Measurements from ENCODE around the gene ZNF276.
A peak's percentile ranks its signal among the peaks of the same experiment; 100 is the strongest.
"Not testable (repeated sequence)": the region's sequence is repeated elsewhere in the genome, so short reads cannot be mapped to it uniquely, and the experiment has no call there.

The ZNF276 gene

GRCh38 chr16:89696670-89697128 lies 24.6 kb upstream of the ZNF276 start:
- H3K36me3 ChIP-seq (ENCODE audit: insufficient read depth, insufficient read length, low read length) = peaks cover 69% of the 10 kb centered on the region
- H3K9ac ChIP-seq (ENCODE audit: insufficient read length, low read depth) = peak overlapping the region; percentile 21
- no peak for TF ChIP-seq YY1 (IDR thresholded peaks at IDR 0.05; ENCODE audit: insufficient read depth, insufficient read length)
- no peak for TF ChIP-seq SUZ12 (IDR thresholded peaks at IDR 0.05; ENCODE audit: extremely low read depth, insufficient read depth, insufficient read length)
- TF ChIP-seq ZNF274 (IDR thresholded peaks at IDR 0.05; ENCODE audit: low read depth, low read length) = no peak
- H3K9me3 ChIP-seq (ENCODE audit: insufficient read depth, low read length) = no peaks in the 10 kb centered on the region
- H3K4me1 ChIP-seq (ENCODE audit: insufficient read depth, insufficient read length) = peaks cover 35% of the 10 kb centered on the region
- no peak for DNase-seq (ENCODE audit: low read depth, low spot score)
- no peak overlapping the region for H3K4me3 ChIP-seq (ENCODE audit: insufficient read length, low read depth)
- no peaks in the 10 kb centered on the region for H3K27me3 ChIP-seq (ENCODE audit: insufficient read depth, insufficient read length)

GRCh38 chr16:89697161-89697615 lies 24.1 kb upstream of the ZNF276 start:
- no peaks in the 10 kb centered on the region for H3K9me3 ChIP-seq (ENCODE audit: insufficient read depth, low read length)
- DNase-seq (ENCODE audit: low read depth, low spot score) = no peak
- H3K4me3 ChIP-seq (ENCODE audit: insufficient read length, low read depth) = no peak overlapping the region
- no peaks in the 10 kb centered on the region for H3K27me3 ChIP-seq (ENCODE audit: insufficient read depth, insufficient read length)
- peaks cover 64% of the 10 kb centered on the region for H3K36me3 ChIP-seq (ENCODE audit: insufficient read depth, insufficient read length, low read length)
- peaks cover 32% of the 10 kb centered on the region for H3K4me1 ChIP-seq (ENCODE audit: insufficient read depth, insufficient read length)
- TF ChIP-seq SUZ12 (IDR thresholded peaks at IDR 0.05; ENCODE audit: extremely low read depth, insufficient read depth, insufficient read length) (no peak), ZNF274 (IDR thresholded peaks at IDR 0.05; ENCODE audit: low read depth, low read length) (no peak), YY1 (IDR thresholded peaks at IDR 0.05; ENCODE audit: insufficient read depth, insufficient read length) (no peak)
- peak overlapping the region; percentile 42 for H3K9ac ChIP-seq (ENCODE audit: insufficient read length, low read depth)

GRCh38 chr16:89697616-89698331 lies 23.6 kb upstream of the ZNF276 start:
- Histone ChIP-seq H3K4me1 (ENCODE audit: insufficient read depth, insufficient read length) (peaks cover 31% of the 10 kb centered on the region), H3K36me3 (ENCODE audit: insufficient read depth, insufficient read length, low read length) (peaks cover 60% of the 10 kb centered on the region), H3K9ac (ENCODE audit: insufficient read length, low read depth) (peak overlapping the region; percentile 56), H3K4me3 (ENCODE audit: insufficient read length, low read depth) (no peak overlapping the region), H3K27me3 (ENCODE audit: insufficient read depth, insufficient read length) (peaks cover 3% of the 10 kb centered on the region), H3K9me3 (ENCODE audit: insufficient read depth, low read length) (no peaks in the 10 kb centered on the region)
- no peak for DNase-seq (ENCODE audit: low read depth, low spot score)
- no peak for TF ChIP-seq YY1 (IDR thresholded peaks at IDR 0.05; ENCODE audit: insufficient read depth, insufficient read length)
- no peak for TF ChIP-seq SUZ12 (IDR thresholded peaks at IDR 0.05; ENCODE audit: extremely low read depth, insufficient read depth, insufficient read length)
- TF ChIP-seq ZNF274 (IDR thresholded peaks at IDR 0.05; ENCODE audit: low read depth, low read length) = no peak

- H3K9ac ChIP-seq (ENCODE audit: insufficient read length, low read depth); H3K9me3 ChIP-seq (ENCODE audit: insufficient read depth, low read length); H3K4me3 ChIP-seq (ENCODE audit: insufficient read length, low read depth); DNase-seq (ENCODE audit: low read depth, low spot score): not testable (repeated sequence)
- Histone ChIP-seq H3K4me1 (ENCODE audit: insufficient read depth, insufficient read length) (peaks cover 31% of the 10 kb centered on the region), H3K36me3 (ENCODE audit: insufficient read depth, insufficient read length, low read length) (peaks cover 52% of the 10 kb centered on the region), H3K27me3 (ENCODE audit: insufficient read depth, insufficient read length) (peaks cover 11% of the 10 kb centered on the region)
These were observed 22.6 kb upstream of the ZNF276 start for GRCh38 chr16:89698717-89699116.

- peaks cover 31% of the 10 kb centered on the region for H3K4me1 ChIP-seq (ENCODE audit: insufficient read depth, insufficient read length)
- not testable (repeated sequence) for DNase-seq (ENCODE audit: low read depth, low spot score); H3K9me3 ChIP-seq (ENCODE audit: insufficient read depth, low read length)
- H3K9ac ChIP-seq (ENCODE audit: insufficient read length, low read depth) = peak overlapping the region; percentile 59
- peaks cover 11% of the 10 kb centered on the region for H3K27me3 ChIP-seq (ENCODE audit: insufficient read depth, insufficient read length)
- H3K4me3 ChIP-seq (ENCODE audit: insufficient read length, low read depth) = peak overlapping the region; percentile 25
- H3K36me3 ChIP-seq (ENCODE audit: insufficient read depth, insufficient read length, low read length) = peaks cover 42% of the 10 kb centered on the region
These were observed 21.7 kb upstream of the ZNF276 start for GRCh38 chr16:89699629-89700099.

GRCh38 chr16:89700100-89700648 lies 21.2 kb upstream of the ZNF276 start:
- peaks cover 27% of the 10 kb centered on the region for H3K4me1 ChIP-seq (ENCODE audit: insufficient read depth, insufficient read length)
- TF ChIP-seq YY1 (IDR thresholded peaks at IDR 0.05; ENCODE audit: insufficient read depth, insufficient read length) (no peak), ZNF274 (IDR thresholded peaks at IDR 0.05; ENCODE audit: low read depth, low read length) (no peak), SUZ12 (IDR thresholded peaks at IDR 0.05; ENCODE audit: extremely low read depth, insufficient read depth, insufficient read length) (no peak)
- no peaks in the 10 kb centered on the region for H3K9me3 ChIP-seq (ENCODE audit: insufficient read depth, low read length)
- peak; percentile 99 for DNase-seq (ENCODE audit: low read depth, low spot score)
- peak overlapping the region; percentile 90 for H3K9ac ChIP-seq (ENCODE audit: insufficient read length, low read depth)
- H3K27me3 ChIP-seq (ENCODE audit: insufficient read depth, insufficient read length) = peaks cover 14% of the 10 kb centered on the region
- H3K4me3 ChIP-seq (ENCODE audit: insufficient read length, low read depth) = peak overlapping the region; percentile 81
- H3K36me3 ChIP-seq (ENCODE audit: insufficient read depth, insufficient read length, low read length) = peaks cover 37% of the 10 kb centered on the region

- H3K36me3 ChIP-seq (ENCODE audit: insufficient read depth, insufficient read length, low read length) = peaks cover 31% of the 10 kb centered on the region
- TF ChIP-seq ZNF274 (IDR thresholded peaks at IDR 0.05; ENCODE audit: low read depth, low read length) = no peak
- H3K4me1 ChIP-seq (ENCODE audit: insufficient read depth, insufficient read length) = peaks cover 20% of the 10 kb centered on the region
- peaks cover 14% of the 10 kb centered on the region for H3K27me3 ChIP-seq (ENCODE audit: insufficient read depth, insufficient read length)
- DNase-seq (ENCODE audit: low read depth, low spot score) = peak; percentile 46
- H3K4me3 ChIP-seq (ENCODE audit: insufficient read length, low read depth) = peak overlapping the region; percentile 81
- peak overlapping the region; percentile 90 for H3K9ac ChIP-seq (ENCODE audit: insufficient read length, low read depth)
- H3K9me3 ChIP-seq (ENCODE audit: insufficient read depth, low read length) = no peaks in the 10 kb centered on the region
These were observed 20.5 kb upstream of the ZNF276 start for GRCh38 chr16:89700649-89701424.
